Gastroesophageal sphincter (tissue), 4 donors: ENCODE measurements around the gene FAM43A. TPM values are rescaled to one million over a fixed set of nuclear protein-coding genes. Genes with fewer than 3 reads are reported as not detected.

Source experiments
- ATAC-seq: fragments of 150-250 bp; one replicate; pipeline ENCODE4 v1.9.1; 2016; ENCODE audit warnings: mild to moderate bottlenecking, moderate library complexity
- H3K27ac ChIP-seq, 4 donors: fragments of 200-600 bp; sonication (generic) in 3 of 4; 1 replicate in 3 of 4; 2 replicates in 1 of 4; pipeline ENCODE4 v1.5.1; 2016 to 2019
- H3K27me3 ChIP-seq: fragments of 200-600 bp; sonication (generic); one replicate; pipeline ENCODE4 v1.5.1; 2019
- H3K36me3 ChIP-seq, 2 donors: fragments of 200-600 bp; sonication (generic); one replicate each; pipeline ENCODE4 v1.5.1; 2019; ENCODE audit warnings: control low read depth in 1 of 2
- H3K4me1 ChIP-seq, 3 donors: fragments of 200-600 bp; sonication (generic); 1 replicate in 2 of 3; 2 replicates in 1 of 3; pipeline ENCODE4 v1.5.1; 2016 to 2019; ENCODE audit warnings: control low read depth in 2 of 3
- H3K4me3 ChIP-seq, 2 donors: fragments of 200-600 bp; sonication (generic); one replicate each; pipeline ENCODE4 v1.5.1; 2019; ENCODE audit warnings: mild to moderate bottlenecking in 1 of 2, moderate library complexity in 1 of 2
- H3K9me3 ChIP-seq, 3 donors: fragments of 200-600 bp; sonication (generic); one replicate each; pipeline ENCODE4 v1.5.1; 2017 to 2019; ENCODE audit warnings: control low read depth in 2 of 3
- CTCF ChIP-seq, 4 experiments: fragments of 200-600 bp in 2 of 4; fragments of 450-650 bp in 2 of 4; sonication (generic) in 1 of 4; IDR thresholded peaks; one replicate each; pipeline ENCODE4 v1.5.1; 2017 to 2019; ENCODE audit warnings: antibody characterized with exemption in 4 of 4, mild to moderate bottlenecking in 2 of 4, moderate library complexity in 2 of 4
- EP300 ChIP-seq: sonication (generic); formaldehyde crosslinking; IDR thresholded peaks from one replicate; pipeline ENCODE4 v1.6.1; 2017; ENCODE audit warnings: antibody characterized with exemption, mild to moderate bottlenecking
- POLR2A ChIP-seq, 2 donors: fragments of 450-650 bp; IDR thresholded peaks; one replicate each; pipeline ENCODE4 v1.6.1; 2017; ENCODE audit warnings: antibody characterized with exemption in 2 of 2, mild to moderate bottlenecking in 2 of 2, moderate library complexity in 1 of 2
- POLR2AphosphoS5 ChIP-seq: sonication (generic); formaldehyde crosslinking; IDR thresholded peaks from one replicate; pipeline ENCODE4 v1.6.1; 2017; ENCODE audit warnings: antibody characterized with exemption
- WGBS, 2 donors: methylation state at CpG; one replicate each; pipeline ENCODE4 v1.1.5; 2018; ENCODE audit warnings: low coverage in 1 of 2; 5-methylcytosine and 5-hydroxymethylcytosine counted together
- total RNA-seq, 4 donors: library from RNA; depleted of rRNA; stranded (reverse); fragments of >200 nt; gene quantifications; one replicate each; pipeline ENCODE4 v1.1.0, GENCODE V29; 2016

FAM43A gene
- total RNA-seq, 4 donors from 2014 or later = 15.9 to 36.3 (median 23.8) TPM

GRCh38 chr3:194702545-194702944 is 16.9 kb downstream of the FAM43A start:
- Histone ChIP-seq H3K9me3 (peaks cover 0 to 17% (median 0%) of the 10 kb centered on the region in 3 donors), H3K36me3 (no peaks in the 10 kb centered on the region), H3K27me3 (no peaks in the 10 kb centered on the region), H3K4me1 (no peaks in the 10 kb centered on the region), H3K27ac (no peak overlapping the region), H3K4me3 (no peak overlapping the region)
- no peak for ATAC-seq
- TF ChIP-seq POLR2A (IDR thresholded peaks at IDR 0.05) = no peak
- no peak for TF ChIP-seq POLR2AphosphoS5
- TF ChIP-seq EP300 = no peak
- no peak for TF ChIP-seq CTCF (IDR thresholded peaks at IDR 0.05)
- 93% methylated on average over 2 to 9 of the region's 9 CpGs for WGBS, 2 donors

GRCh38 chr3:194705227-194705626 is 19.5 kb downstream of the FAM43A start:
- no peak overlapping the region for H3K27ac ChIP-seq
- ATAC-seq = no peak
- 81 to 84% methylated on average over 7 of the region's 8 CpGs for WGBS, 2 donors

GRCh38 chr3:194705761-194706160 is 20.1 kb downstream of the FAM43A start:
- Histone ChIP-seq H3K27me3 (no peaks in the 10 kb centered on the region), H3K9me3 (no peaks in the 10 kb centered on the region), H3K4me3 (no peak overlapping the region), H3K4me1 (no peaks in the 10 kb centered on the region), H3K36me3 (no peaks in the 10 kb centered on the region), H3K27ac (no peak overlapping the region)
- no peak for ATAC-seq
- 74% methylated on average over 6 of the region's 11 CpGs; no CpG with 5 or more reads in 1 of the 2 donors for WGBS, 2 donors
- TF ChIP-seq POLR2AphosphoS5 (no peak), POLR2A (IDR thresholded peaks at IDR 0.05) (no peak), EP300 (no peak), CTCF (IDR thresholded peaks at IDR 0.05) (no peak)

More at GRCh38 chr3:194705227-194705626, 19.5 kb downstream of the FAM43A start:
- Histone ChIP-seq H3K4me3 (no peak overlapping the region), H3K27me3 (no peaks in the 10 kb centered on the region), H3K4me1 (no peaks in the 10 kb centered on the region), H3K9me3 (no peaks in the 10 kb centered on the region), H3K36me3 (no peaks in the 10 kb centered on the region)
- TF ChIP-seq CTCF (IDR thresholded peaks at IDR 0.05) (no peak), POLR2A (IDR thresholded peaks at IDR 0.05) (no peak), POLR2AphosphoS5 (no peak), EP300 (no peak)

GRCh38 chr3:194707147-194707540 is 21.5 kb downstream of the FAM43A start:
- ATAC-seq = no peak
- Histone ChIP-seq H3K27me3 (no peaks in the 10 kb centered on the region), H3K36me3 (no peaks in the 10 kb centered on the region), H3K4me3 (no peak overlapping the region), H3K9me3 (no peaks in the 10 kb centered on the region), H3K27ac (no peak overlapping the region), H3K4me1 (peaks cover 0 to 7% (median 0%) of the 10 kb centered on the region in 3 donors)
- WGBS, 2 donors = 83 to 98% methylated on average over 7 of the region's 7 CpGs
- TF ChIP-seq CTCF (IDR thresholded peaks at IDR 0.05) = no peak
- no peak for TF ChIP-seq POLR2A (IDR thresholded peaks at IDR 0.05)
- TF ChIP-seq EP300 = no peak
- TF ChIP-seq POLR2AphosphoS5 = no peak

GRCh38 chr3:194711286-194711685 is 25.6 kb downstream of the FAM43A start:
- Histone ChIP-seq H3K9me3 (no peaks in the 10 kb centered on the region), H3K4me3 (no peak overlapping the region), H3K27ac (no peak overlapping the region), H3K4me1 (peaks cover 0 to 7% (median 0%) of the 10 kb centered on the region in 3 donors), H3K36me3 (no peaks in the 10 kb centered on the region), H3K27me3 (no peaks in the 10 kb centered on the region)
- no peak for ATAC-seq
- WGBS, 2 donors = 84 to 92% methylated on average over 3 of the region's 3 CpGs
- TF ChIP-seq POLR2AphosphoS5 (no peak), POLR2A (IDR thresholded peaks at IDR 0.05) (no peak), EP300 (no peak), CTCF (IDR thresholded peaks at IDR 0.05) (no peak)
